ENCODE data around the gene FKBP9.
A peak's percentile ranks its signal among the peaks of the same experiment; 100 is the strongest.
"Not testable (repeated sequence)": the region's sequence is repeated elsewhere in the genome, so short reads cannot be mapped to it uniquely, and the experiment has no call there.

FKBP9 gene

GRCh38 chr7:32957326-32958045 is at the start of gene FKBP9:
FKBP9 (plus strand) TSS chr7:32957440; CDS start chr7:32957574, 134 bp downstream.
- DNase-seq, result peak; percentile 90

- no peak for DNase-seq
These were observed 47.0 kb upstream of the FKBP9 start for GRCh38 chr7:32910195-32910594.

- no peak for DNase-seq
These were observed 43.1 kb upstream of the FKBP9 start for GRCh38 chr7:32914184-32914583.

- DNase-seq, result no peak
These were observed 42.2 kb upstream of the FKBP9 start for GRCh38 chr7:32915041-32915536.

GRCh38 chr7:32916006-32916405 is 41.2 kb upstream of the FKBP9 start:
- no peak for DNase-seq

GRCh38 chr7:32916994-32917393 is 40.2 kb upstream of the FKBP9 start:
- DNase-seq, result not testable (repeated sequence)

GRCh38 chr7:32921896-32922295 is 35.3 kb upstream of the FKBP9 start:
- peak; percentile 49 for DNase-seq

GRCh38 chr7:32928785-32929298 is 28.4 kb upstream of the FKBP9 start:
- DNase-seq, result no peak

GRCh38 chr7:32929430-32930143 is 27.7 kb upstream of the FKBP9 start:
- no peak for DNase-seq

- DNase-seq, result no peak
These were observed 26.9 kb upstream of the FKBP9 start for GRCh38 chr7:32930378-32930777.

GRCh38 chr7:32935558-32935957 is 21.7 kb upstream of the FKBP9 start:
- no peak for DNase-seq

- DNase-seq, result no peak
These were observed 20.6 kb upstream of the FKBP9 start for GRCh38 chr7:32936689-32937088.

GRCh38 chr7:32937344-32938174 is 19.7 kb upstream of the FKBP9 start:
- DNase-seq, result no peak

GRCh38 chr7:32941181-32941580 is 16.1 kb upstream of the FKBP9 start:
- DNase-seq, result no peak

- DNase-seq, result peak; percentile 8
These were observed 15.4 kb upstream of the FKBP9 start for GRCh38 chr7:32941681-32942414.

- peak; percentile 90 for DNase-seq
These were observed 14.6 kb upstream of the FKBP9 start for GRCh38 chr7:32942415-32943251.

- DNase-seq, result no peak
These were observed 13.8 kb upstream of the FKBP9 start for GRCh38 chr7:32943252-32944030.

- DNase-seq, result no peak
These were observed 9.7 kb upstream of the FKBP9 start for GRCh38 chr7:32947420-32947983.

GRCh38 chr7:32948202-32948601 is 9.0 kb upstream of the FKBP9 start:
- DNase-seq, result no peak

- no peak for DNase-seq
These were observed 4.4 kb upstream of the FKBP9 start for GRCh38 chr7:32952876-32953275.

All from suppressor macrophage treated with lipopolysaccharide for 4 hours (primary cell).